Thymus (tissue), 11 donors: ENCODE results near the gene ST6GAL1. TPM values are rescaled to one million over a fixed set of nuclear protein-coding genes. Genes with fewer than 3 reads are reported as not detected.
A peak's percentile ranks its signal among the peaks of the same experiment; 100 is the strongest.

Experiments used
- DNase-seq, 9 donors: peaks; one replicate each; pipeline ENCODE4 v3.0.0-alpha.2; 2013; ENCODE audit warnings: low spot score in 9 of 9, low read depth in 6 of 9, missing footprints in 1 of 9
- H3K27ac ChIP-seq, 2 donors: one replicate each; pipeline ENCODE4 v1.5.1; 2013; ENCODE audit warnings: control low read depth in 1 of 2, low read depth in 1 of 2, low read length in 1 of 2, mild to moderate bottlenecking in 1 of 2, moderate library complexity in 1 of 2
- H3K27me3 ChIP-seq, 2 donors: one replicate each; pipeline ENCODE4 v1.5.1; 2013; ENCODE audit warnings: low read length in 1 of 2; ENCODE audit not compliant: control insufficient read depth in 2 of 2, insufficient read depth in 1 of 2
- H3K36me3 ChIP-seq, 2 donors: one replicate each; pipeline ENCODE4 v1.5.1; 2013; ENCODE audit warnings: low read length in 1 of 2, mild to moderate bottlenecking in 1 of 2, moderate library complexity in 1 of 2; ENCODE audit not compliant: control insufficient read depth in 2 of 2, insufficient read depth in 2 of 2
- H3K4me1 ChIP-seq, 2 donors: one replicate each; pipeline ENCODE4 v1.5.1; 2013; ENCODE audit warnings: low read length in 2 of 2; ENCODE audit not compliant: control insufficient read depth in 2 of 2, insufficient read depth in 2 of 2
- H3K4me3 ChIP-seq, 2 donors: one replicate each; pipeline ENCODE4 v1.5.1; 2013; ENCODE audit warnings: low read length in 2 of 2, control low read depth in 1 of 2, mild to moderate bottlenecking in 1 of 2
- H3K9me3 ChIP-seq, 2 donors: one replicate each; pipeline ENCODE4 v1.5.1; 2013; ENCODE audit warnings: low read length in 1 of 2, mild to moderate bottlenecking in 1 of 2; ENCODE audit not compliant: control insufficient read depth in 2 of 2, insufficient read depth in 1 of 2
- WGBS: extraction: QIAGEN DNeasy Blood & Tissue Kit; methylation state at CpG from one replicate; pipeline ENCODE4 v1.1.7; 2013; 5-methylcytosine and 5-hydroxymethylcytosine counted together
- polyA plus RNA-seq: library from polyadenylated mRNA; stranded (reverse); fragments of 200-250 nt; gene quantifications from one replicate; pipeline ENCODE4 v1.2.3, GENCODE V29; 2013
- total RNA-seq: library from RNA; stranded (reverse); fragments of 120-200 nt; gene quantifications from one replicate; pipeline ENCODE4 v1.2.4, GENCODE V29; 2013
- donor health status: healthy.

Gene ST6GAL1
- total and polyA plus RNA-seq, 2 donors = 37.6 to 39.2 TPM

- H3K27me3 ChIP-seq = no peaks in the 10 kb centered on the region
- no peak overlapping the region for H3K27ac ChIP-seq
- no peak for DNase-seq
- peaks cover 0 to 4% of the 10 kb centered on the region in 2 donors for H3K36me3 ChIP-seq
- peaks cover 0 to 5% of the 10 kb centered on the region in 2 donors for H3K9me3 ChIP-seq
- H3K4me3 ChIP-seq = no peak overlapping the region
- H3K4me1 ChIP-seq = no peaks in the 10 kb centered on the region
- WGBS = 97% methylated on average over 5 of the region's 5 CpGs
These were observed 153.8 kb downstream of the ST6GAL1 start for GRCh38 chr3:187084126-187084525.

GRCh38 chr3:187084580-187084979, 154.3 kb downstream of the ST6GAL1 start:
- H3K36me3 ChIP-seq = peaks cover 0 to 2% of the 10 kb centered on the region in 2 donors
- H3K4me1 ChIP-seq = peaks cover 0 to 2% of the 10 kb centered on the region in 2 donors
- 75% methylated on average over 2 of the region's 2 CpGs for WGBS
- no peak overlapping the region for H3K4me3 ChIP-seq
- H3K27me3 ChIP-seq = no peaks in the 10 kb centered on the region
- DNase-seq = no peak
- no peak overlapping the region for H3K27ac ChIP-seq
- peaks cover 0 to 5% of the 10 kb centered on the region in 2 donors for H3K9me3 ChIP-seq

GRCh38 chr3:187085021-187085666, 154.8 kb downstream of the ST6GAL1 start:
- Histone ChIP-seq H3K4me1 (peaks cover 0 to 2% of the 10 kb centered on the region in 2 donors), H3K27ac (no peak overlapping the region), H3K4me3 (no peak overlapping the region), H3K9me3 (peaks cover 0 to 5% of the 10 kb centered on the region in 2 donors), H3K36me3 (no peaks in the 10 kb centered on the region), H3K27me3 (no peaks in the 10 kb centered on the region)
- no peak for DNase-seq
- WGBS = 95% methylated on average over 5 of the region's 5 CpGs

- 99% methylated on average over 1 of the region's 1 CpG for WGBS
- DNase-seq = no peak
- H3K27me3 ChIP-seq = no peaks in the 10 kb centered on the region
- H3K27ac ChIP-seq = no peak overlapping the region
- no peak overlapping the region for H3K4me3 ChIP-seq
- peaks cover 0 to 2% of the 10 kb centered on the region in 2 donors for H3K4me1 ChIP-seq
- peaks cover 0 to 5% of the 10 kb centered on the region in 2 donors for H3K9me3 ChIP-seq
- H3K36me3 ChIP-seq = no peaks in the 10 kb centered on the region
These were observed 155.6 kb downstream of the ST6GAL1 start for GRCh38 chr3:187085933-187086332.

- Histone ChIP-seq H3K36me3 (no peaks in the 10 kb centered on the region), H3K4me1 (peaks cover 0 to 2% of the 10 kb centered on the region in 2 donors), H3K9me3 (peaks cover 0 to 5% of the 10 kb centered on the region in 2 donors), H3K4me3 (no peak overlapping the region), H3K27ac (no peak overlapping the region), H3K27me3 (no peaks in the 10 kb centered on the region)
- no peak for DNase-seq
- 97% methylated on average over 3 of the region's 3 CpGs for WGBS
These were observed 156.5 kb downstream of the ST6GAL1 start for GRCh38 chr3:187086831-187087230.

- no peak for DNase-seq
- WGBS = 82% methylated on average over 1 of the region's 1 CpG
- Histone ChIP-seq H3K27ac (no peak overlapping the region), H3K36me3 (no peaks in the 10 kb centered on the region), H3K9me3 (peaks cover 0 to 5% of the 10 kb centered on the region in 2 donors), H3K27me3 (no peaks in the 10 kb centered on the region), H3K4me3 (no peak overlapping the region), H3K4me1 (peaks cover 0 to 2% of the 10 kb centered on the region in 2 donors)
These were observed 158.4 kb downstream of the ST6GAL1 start for GRCh38 chr3:187088701-187089100.

GRCh38 chr3:187093320-187093719, 163.0 kb downstream of the ST6GAL1 start:
- H3K36me3 ChIP-seq = no peaks in the 10 kb centered on the region
- H3K4me3 ChIP-seq = no peak overlapping the region
- H3K27ac ChIP-seq = no peak overlapping the region
- no peaks in the 10 kb centered on the region for H3K27me3 ChIP-seq
- H3K4me1 ChIP-seq = peaks cover 0 to 2% of the 10 kb centered on the region in 2 donors
- no peaks in the 10 kb centered on the region for H3K9me3 ChIP-seq
- 98% methylated on average over 1 of the region's 1 CpG for WGBS
- no peak for DNase-seq

GRCh38 chr3:187098923-187099512, 168.7 kb downstream of the ST6GAL1 start:
- WGBS = 96% methylated on average over 2 of the region's 2 CpGs
- H3K9me3 ChIP-seq = no peaks in the 10 kb centered on the region
- H3K36me3 ChIP-seq = no peaks in the 10 kb centered on the region
- H3K27ac ChIP-seq = no peak overlapping the region
- no peak for DNase-seq
- no peak overlapping the region for H3K4me3 ChIP-seq
- peaks cover 11 to 17% of the 10 kb centered on the region in 2 donors for H3K4me1 ChIP-seq
- H3K27me3 ChIP-seq = no peaks in the 10 kb centered on the region

- Histone ChIP-seq H3K27ac (peak overlapping the region; percentile 59 to 66), H3K27me3 (no peaks in the 10 kb centered on the region), H3K4me3 (no peak overlapping the region), H3K36me3 (no peaks in the 10 kb centered on the region), H3K9me3 (no peaks in the 10 kb centered on the region), H3K4me1 (peaks cover 11 to 17% of the 10 kb centered on the region in 2 donors)
- WGBS = 61% methylated on average over 9 of the region's 9 CpGs
- peak; percentile 30 to 74 (median 49) for DNase-seq
These were observed 171.1 kb downstream of the ST6GAL1 start for GRCh38 chr3:187101184-187102072.
